HG03097 (cell line): ENCODE results near the gene USP20.
A peak's percentile ranks its signal among the peaks of the same experiment; 100 is the strongest.

Source experiments
- ATAC-seq: cut with Tn5 transposase; IDR thresholded peaks from one replicate; pipeline ENCODE4 v1.9.1; 2021; ENCODE audit not compliant: unreplicated experiment, low FRiP score

USP20 gene

GRCh38 chr9:129871046-129871445 is 35.8 kb downstream of the USP20 start:
- no peak for ATAC-seq

- no peak for ATAC-seq
Measured at GRCh38 chr9:129873563-129874190, 38.4 kb downstream of the USP20 start.

GRCh38 chr9:129874261-129875101 is 39.2 kb downstream of the USP20 start:
- ATAC-seq: no peak

GRCh38 chr9:129875181-129875611 is 39.9 kb downstream of the USP20 start:
- no peak for ATAC-seq

GRCh38 chr9:129875687-129876395 is 40.6 kb downstream of the USP20 start:
- no peak for ATAC-seq

GRCh38 chr9:129876815-129877214 is 41.6 kb downstream of the USP20 start:
- ATAC-seq: no peak

- no peak for ATAC-seq
Measured at GRCh38 chr9:129878291-129878690, 43.0 kb downstream of the USP20 start.

GRCh38 chr9:129879103-129879699 is 43.9 kb downstream of the USP20 start:
- no peak for ATAC-seq

- no peak for ATAC-seq
Measured at GRCh38 chr9:129879991-129880653, 44.9 kb downstream of the USP20 start.

- no peak for ATAC-seq
Measured at GRCh38 chr9:129880654-129881546, 45.6 kb downstream of the USP20 start.

- no peak for ATAC-seq
Measured at GRCh38 chr9:129881547-129882324, 46.5 kb downstream of the USP20 start.

- ATAC-seq: peak; percentile 25
Measured at GRCh38 chr9:129884220-129885017, 49.2 kb downstream of the USP20 start.

- ATAC-seq: no peak
Measured at GRCh38 chr9:129885018-129885669, 49.9 kb downstream of the USP20 start.

- ATAC-seq: peak; percentile 21
Measured at GRCh38 chr9:129885670-129886106, 50.4 kb downstream of the USP20 start.

- ATAC-seq: no peak
Measured at GRCh38 chr9:129886226-129887174, 51.2 kb downstream of the USP20 start.
